GM12865 (cell line): ENCODE measurements around the gene CA10.

ENCODE experiments used
- DNase-seq: peaks from one replicate; pipeline ENCODE4 v3.0.0; 2010; ENCODE audit warnings: low read depth
- H3K4me3 ChIP-seq: 2 replicates; pipeline ENCODE4 v1.5.1; 2011; ENCODE audit warnings: mild to moderate bottlenecking, low read depth, low read length, control low read depth
- TF ChIP-seq, protein P1 (sequence below): IDR thresholded peaks from 2 replicates; pipeline ENCODE4 v1.5.1; 2011; ENCODE audit warnings: low read length, control low read depth, low read depth, inconsistent platforms; ENCODE audit not compliant: insufficient read depth; ENCODE audit errors: missing control alignments

CA10 gene

DNA sequence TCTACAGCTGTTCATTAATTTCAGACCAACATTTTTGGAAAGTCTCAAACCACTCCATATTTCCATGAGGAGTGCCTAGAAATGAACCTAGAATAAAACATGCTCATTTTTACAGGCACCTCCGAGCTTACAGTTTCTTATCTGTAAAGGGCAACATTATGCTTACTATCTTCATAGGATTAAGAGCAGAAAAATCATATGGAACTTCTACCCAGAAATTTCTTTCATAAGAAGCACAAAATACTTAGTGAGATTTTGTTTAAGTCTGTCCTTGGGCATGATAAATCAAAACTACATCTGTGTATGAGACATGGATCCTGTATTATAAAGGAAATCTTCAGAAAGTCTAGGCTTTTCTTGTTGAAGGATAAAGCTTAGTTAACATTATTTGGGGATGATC is 187.4 kb downstream of the CA10 start:
- no peak overlapping the region for H3K4me3 ChIP-seq
- DNase-seq: no peak
- TF ChIP-seq, protein P1, sequence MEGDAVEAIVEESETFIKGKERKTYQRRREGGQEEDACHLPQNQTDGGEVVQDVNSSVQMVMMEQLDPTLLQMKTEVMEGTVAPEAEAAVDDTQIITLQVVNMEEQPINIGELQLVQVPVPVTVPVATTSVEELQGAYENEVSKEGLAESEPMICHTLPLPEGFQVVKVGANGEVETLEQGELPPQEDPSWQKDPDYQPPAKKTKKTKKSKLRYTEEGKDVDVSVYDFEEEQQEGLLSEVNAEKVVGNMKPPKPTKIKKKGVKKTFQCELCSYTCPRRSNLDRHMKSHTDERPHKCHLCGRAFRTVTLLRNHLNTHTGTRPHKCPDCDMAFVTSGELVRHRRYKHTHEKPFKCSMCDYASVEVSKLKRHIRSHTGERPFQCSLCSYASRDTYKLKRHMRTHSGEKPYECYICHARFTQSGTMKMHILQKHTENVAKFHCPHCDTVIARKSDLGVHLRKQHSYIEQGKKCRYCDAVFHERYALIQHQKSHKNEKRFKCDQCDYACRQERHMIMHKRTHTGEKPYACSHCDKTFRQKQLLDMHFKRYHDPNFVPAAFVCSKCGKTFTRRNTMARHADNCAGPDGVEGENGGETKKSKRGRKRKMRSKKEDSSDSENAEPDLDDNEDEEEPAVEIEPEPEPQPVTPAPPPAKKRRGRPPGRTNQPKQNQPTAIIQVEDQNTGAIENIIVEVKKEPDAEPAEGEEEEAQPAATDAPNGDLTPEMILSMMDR: no peak

DNA sequence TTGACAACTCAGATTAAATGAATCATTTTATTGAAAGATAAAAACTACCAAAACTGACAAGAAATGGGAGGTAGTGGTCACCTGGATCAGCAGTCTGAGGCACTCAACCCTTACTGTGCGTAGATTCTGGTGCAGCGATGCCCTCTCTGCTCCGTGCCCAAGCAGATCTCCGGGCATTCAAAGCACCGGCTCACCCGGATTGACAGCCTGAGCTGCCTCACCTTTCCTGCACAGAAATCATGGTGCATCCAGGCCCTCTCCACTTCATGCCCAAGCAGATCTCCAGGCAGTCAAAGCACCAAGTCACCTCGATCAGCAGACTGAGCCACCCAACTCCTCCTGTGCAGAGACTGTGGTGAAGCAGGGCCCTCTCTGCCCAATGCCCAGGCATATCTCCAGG is 196.8 kb downstream of the CA10 start:
- no peak for DNase-seq
- TF ChIP-seq, protein P1: no peak
- H3K4me3 ChIP-seq: no peak overlapping the region

DNA sequence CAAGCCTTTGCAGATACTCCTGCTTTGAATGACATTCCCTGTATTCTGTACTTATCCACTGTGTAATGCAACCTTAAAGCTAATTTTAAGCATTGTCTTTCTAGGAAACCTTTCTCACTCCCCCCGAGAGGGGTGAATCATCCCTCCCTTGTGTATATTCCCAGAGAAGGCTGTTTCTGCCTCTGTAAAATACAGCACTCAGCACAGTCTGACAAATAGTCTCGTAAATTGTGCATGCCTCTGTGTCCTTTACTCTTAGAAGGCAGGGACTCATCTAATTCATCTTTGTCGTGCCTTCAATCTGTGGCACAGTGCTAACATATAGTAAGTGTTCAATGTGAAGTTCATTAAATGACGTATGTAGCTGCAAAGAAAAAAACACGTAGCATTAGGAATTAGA is 200.7 kb downstream of the CA10 start:
- DNase-seq: no peak
- TF ChIP-seq, protein P1: no peak
- no peak overlapping the region for H3K4me3 ChIP-seq

DNA sequence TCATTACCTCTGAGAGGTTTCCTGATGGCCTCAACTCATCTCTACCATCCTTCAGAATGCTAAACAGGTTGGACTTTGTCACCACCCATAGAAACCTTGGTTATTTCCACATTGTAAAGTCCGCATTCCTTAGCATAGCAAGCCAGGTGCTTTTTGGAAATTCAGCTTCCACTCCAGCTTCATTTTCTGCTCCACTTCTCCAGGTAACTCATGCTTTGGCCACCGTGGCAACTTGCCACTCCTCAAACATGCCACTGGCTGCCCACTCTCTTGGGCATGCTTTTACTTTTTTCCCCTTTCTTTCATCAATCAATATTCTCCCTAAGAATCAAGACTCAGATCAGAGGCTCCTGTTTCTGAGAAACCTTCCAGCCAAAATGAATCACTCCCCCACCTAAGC is 203.3 kb downstream of the CA10 start:
- TF ChIP-seq, protein P1: no peak
- H3K4me3 ChIP-seq: no peak overlapping the region
- no peak for DNase-seq

DNA sequence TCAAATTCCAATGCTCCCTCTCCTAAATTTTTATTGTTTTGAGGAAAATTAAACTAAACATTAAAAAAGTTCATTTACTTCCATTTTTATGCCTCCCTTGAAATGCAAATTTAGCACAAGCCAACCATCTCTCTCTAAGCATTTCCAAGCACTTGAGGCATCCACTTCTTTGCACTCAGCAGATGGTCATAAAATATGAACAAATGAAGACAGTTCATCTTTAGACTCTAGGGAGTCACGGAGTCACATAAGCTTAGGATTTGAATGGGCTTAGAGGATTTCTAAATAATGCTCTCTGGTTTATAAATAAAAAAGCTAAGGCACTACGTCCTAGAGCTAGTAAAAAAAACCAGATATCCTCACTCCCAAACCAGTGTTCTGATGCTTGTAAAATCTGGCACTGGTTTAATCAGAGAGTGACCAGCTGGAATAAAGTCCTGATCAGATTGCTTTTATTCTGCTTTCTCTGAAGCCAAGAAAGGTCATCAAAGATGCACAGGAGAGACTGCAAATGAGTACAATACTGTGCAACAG is 204.2 kb downstream of the CA10 start:
- TF ChIP-seq, protein P1: no peak
- no peak for DNase-seq
- H3K4me3 ChIP-seq: no peak overlapping the region

DNA sequence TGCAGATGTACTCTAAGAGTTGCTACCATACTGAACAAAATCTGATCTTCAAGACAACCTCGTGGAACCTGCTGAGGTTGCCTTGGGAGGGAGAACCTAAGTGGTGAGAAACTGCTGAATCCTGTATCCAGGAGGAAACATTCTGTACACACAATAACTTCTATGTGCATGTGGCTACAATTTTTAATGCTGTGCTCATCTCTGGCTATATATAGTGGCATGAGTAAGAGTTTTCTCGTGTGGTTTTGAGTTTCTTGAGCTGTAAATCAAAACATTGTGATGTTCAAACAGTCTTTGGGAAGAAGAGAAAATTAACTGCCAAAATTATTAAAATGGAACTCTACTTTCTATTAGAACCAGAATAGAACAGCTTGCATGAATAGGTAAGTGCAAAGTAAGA is 206.8 kb downstream of the CA10 start:
- no peak for DNase-seq
- TF ChIP-seq, protein P1: no peak
- H3K4me3 ChIP-seq: no peak overlapping the region

DNA sequence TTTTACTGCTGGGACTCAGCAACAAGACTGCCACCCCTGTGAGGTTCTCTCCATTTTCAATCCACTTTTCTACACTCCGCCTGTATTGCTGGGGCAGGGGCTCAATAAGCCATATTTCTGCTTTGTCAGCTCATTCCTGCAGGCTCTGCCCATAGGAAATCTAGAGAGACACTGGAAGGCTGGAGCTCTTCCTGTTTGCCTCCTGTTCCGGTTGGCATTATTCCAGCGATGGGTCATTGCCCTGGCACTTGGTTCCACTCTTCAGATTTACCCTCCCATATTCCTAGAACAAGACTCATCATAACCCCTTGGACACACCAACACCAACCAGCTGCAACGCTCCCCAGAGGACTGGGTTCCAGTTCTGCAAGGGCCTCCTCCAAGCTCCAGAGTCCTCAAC is 210.4 kb downstream of the CA10 start:
- TF ChIP-seq, protein P1: no peak
- DNase-seq: no peak
- no peak overlapping the region for H3K4me3 ChIP-seq
